SH-SY5Y (cell line): Measurements from ENCODE around the gene VIPAS39.

Experiments used
- GATA2 ChIP-seq: IDR thresholded peaks from 2 replicates; pipeline ENCODE4 v1.6.1; 2011; ENCODE audit warnings: mild to moderate bottlenecking, low read depth, low read length
- GATA3 ChIP-seq: IDR thresholded peaks from 2 replicates; pipeline ENCODE4 v1.6.1; 2011; ENCODE audit warnings: low read depth, mild to moderate bottlenecking, low read length, moderate library complexity

DNA sequence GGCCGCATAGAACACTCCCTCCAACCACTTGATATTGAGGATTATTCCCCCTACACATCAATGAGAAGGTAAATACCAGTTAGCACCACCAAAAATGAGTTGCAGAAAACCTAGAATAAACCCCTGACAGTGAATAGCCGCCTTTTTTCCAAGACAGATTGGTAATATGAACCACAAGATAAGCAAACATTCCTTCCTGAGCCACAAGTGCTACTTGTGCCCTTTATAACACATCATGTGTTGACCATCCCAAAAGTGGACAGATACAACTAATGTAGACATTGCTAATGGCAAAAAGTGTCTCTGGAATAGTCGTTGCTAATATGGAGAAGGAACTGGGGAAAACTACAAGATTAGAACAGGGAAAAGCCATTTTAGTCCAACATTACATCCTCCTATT lies 51.3 kb downstream of the VIPAS39 start:
- TF ChIP-seq GATA2 (no peak), GATA3 (no peak)
